H9 (cell line): ENCODE data around the gene PLK2. TPM values are rescaled to one million over a fixed set of nuclear protein-coding genes. Genes with fewer than 3 reads are reported as not detected.

Source experiments
- DNase-seq: peaks from one replicate; pipeline ENCODE4 v3.0.0-alpha.2; 2017
- H2AFZ ChIP-seq: one replicate; pipeline ENCODE4 v1.6.1; 2013; ENCODE audit warnings: mild to moderate bottlenecking, low read length, control low read depth, moderate library complexity
- H2AK5ac ChIP-seq: 2 replicates; pipeline ENCODE4 v1.6.1; 2013; ENCODE audit warnings: low read length, control low read depth, mixed read lengths; ENCODE audit not compliant: insufficient read length
- H2BK120ac ChIP-seq: one replicate; pipeline ENCODE4 v1.6.1; 2013; ENCODE audit warnings: low read depth, mild to moderate bottlenecking, low read length, control low read depth, inconsistent platforms; ENCODE audit not compliant: poor library complexity, severe bottlenecking
- H2BK12ac ChIP-seq: 2 replicates; pipeline ENCODE4 v1.6.1; 2013; ENCODE audit warnings: low read length, control low read depth, mixed read lengths, low read depth; ENCODE audit not compliant: insufficient read length
- H2BK15ac ChIP-seq: 2 replicates; pipeline ENCODE4 v1.6.1; 2013; ENCODE audit warnings: low read depth, low read length, control low read depth
- H2BK20ac ChIP-seq: one replicate; pipeline ENCODE4 v1.6.1; 2013; ENCODE audit warnings: low read depth, mild to moderate bottlenecking, low read length, control low read depth, inconsistent platforms; ENCODE audit not compliant: poor library complexity, severe bottlenecking
- H2BK5ac ChIP-seq: 2 replicates; pipeline ENCODE4 v1.6.1; 2013; ENCODE audit warnings: low read length, control low read depth, mixed read lengths; ENCODE audit not compliant: insufficient read length
- H3K14ac ChIP-seq: 2 replicates; pipeline ENCODE4 v1.6.1; 2013; ENCODE audit warnings: low read length, control low read depth; ENCODE audit not compliant: insufficient read depth
- H3K18ac ChIP-seq: 2 replicates; pipeline ENCODE4 v1.6.1; 2013; ENCODE audit warnings: low read depth, mild to moderate bottlenecking, mixed read lengths, low read length, control low read depth; ENCODE audit not compliant: insufficient read length
- H3K23ac ChIP-seq: 2 replicates; pipeline ENCODE4 v1.6.1; 2013; ENCODE audit warnings: low read length, control low read depth, mixed read lengths, low read depth; ENCODE audit not compliant: insufficient read length
- H3K23me2 ChIP-seq: 2 replicates; pipeline ENCODE4 v1.6.1; 2013; ENCODE audit warnings: low read depth, mild to moderate bottlenecking, mixed read lengths, low read length, control low read depth; ENCODE audit not compliant: insufficient read length, poor library complexity, severe bottlenecking
- H3K27ac ChIP-seq: 2 replicates; pipeline ENCODE4 v1.5.1; 2013; ENCODE audit warnings: low read length, control low read depth, mixed read lengths, low read depth; ENCODE audit not compliant: insufficient read length
- H3K27me3 ChIP-seq: 2 replicates; pipeline ENCODE4 v1.6.1; 2013; ENCODE audit warnings: low read length, control low read depth, inconsistent platforms; ENCODE audit not compliant: insufficient read depth
- H3K4ac ChIP-seq: 2 replicates; pipeline ENCODE4 v1.6.1; 2013; ENCODE audit warnings: low read depth, mild to moderate bottlenecking, control low read depth, inconsistent platforms, low read length, moderate library complexity
- H3K4me1 ChIP-seq: 2 replicates; pipeline ENCODE4 v1.6.1; 2013; ENCODE audit warnings: low read length, control low read depth, inconsistent platforms; ENCODE audit not compliant: insufficient read depth
- H3K4me2 ChIP-seq: 2 replicates; pipeline ENCODE4 v1.6.1; 2013; ENCODE audit warnings: low read length, control low read depth, mixed read lengths; ENCODE audit not compliant: insufficient read length, insufficient read depth
- H3K56ac ChIP-seq: 2 replicates; pipeline ENCODE4 v1.6.1; 2013; ENCODE audit warnings: low read depth, mild to moderate bottlenecking, mixed read lengths, low read length, control low read depth; ENCODE audit not compliant: insufficient read length
- H3K79me1 ChIP-seq: 2 replicates; pipeline ENCODE4 v1.6.1; 2013; ENCODE audit warnings: low read depth, mild to moderate bottlenecking, moderate library complexity, low read length, control low read depth, inconsistent platforms; ENCODE audit not compliant: insufficient read depth, poor library complexity, severe bottlenecking
- H3K79me2 ChIP-seq: 2 replicates; pipeline ENCODE4 v1.6.1; 2013; ENCODE audit warnings: low read length, control low read depth, inconsistent platforms; ENCODE audit not compliant: insufficient read depth
- H3K9ac ChIP-seq: 2 replicates; pipeline ENCODE4 v1.6.1; 2013; ENCODE audit warnings: low read length, control low read depth, mixed read lengths; ENCODE audit not compliant: insufficient read length; ENCODE audit errors: extremely low read depth
- H3K9me3 ChIP-seq: one replicate; pipeline ENCODE4 v1.6.1; 2013; ENCODE audit warnings: low read depth, low read length, inconsistent platforms; ENCODE audit not compliant: control insufficient read depth
- H3T11ph ChIP-seq: one replicate; pipeline ENCODE4 v1.6.1; 2013; ENCODE audit warnings: mild to moderate bottlenecking, low read length, control low read depth, inconsistent platforms
- H4K20me1 ChIP-seq: one replicate; pipeline ENCODE4 v1.6.1; 2013; ENCODE audit not compliant: control insufficient read depth, insufficient read length, insufficient read depth
- H4K5ac ChIP-seq: 2 replicates; pipeline ENCODE4 v1.6.1; 2013; ENCODE audit warnings: low read depth, mild to moderate bottlenecking, mixed read lengths, low read length, control low read depth; ENCODE audit not compliant: insufficient read length
- H4K8ac ChIP-seq: replicated peaks from 2 replicates; pipeline ENCODE4 v1.6.1; 2013; ENCODE audit warnings: low read length, control low read depth, mixed read lengths, low read depth; ENCODE audit not compliant: insufficient read length
- H4K91ac ChIP-seq: 2 replicates; pipeline ENCODE4 v1.6.1; 2013; ENCODE audit warnings: low read depth, mild to moderate bottlenecking, moderate library complexity, mixed read lengths, low read length, control low read depth; ENCODE audit not compliant: insufficient read length
- H3K27ac Mint-ChIP-seq, 3 experiments: 2 replicates in 2 of 3; 3 replicates in 1 of 3; pipeline ENCODE4 v1.8.0; 2020 to 2021; ENCODE audit warnings: mixed read lengths in 3 of 3, mild to moderate bottlenecking in 1 of 3, moderate library complexity in 1 of 3
- H3K27me3 Mint-ChIP-seq: 2 replicates; pipeline ENCODE4 v1.8.0; 2021; ENCODE audit warnings: low read depth, mild to moderate bottlenecking, moderate library complexity, mixed read lengths
- H3K36me3 Mint-ChIP-seq, 3 experiments: 2 replicates in 2 of 3; 3 replicates in 1 of 3; pipeline ENCODE4 v1.8.0; 2020 to 2021; ENCODE audit warnings: low read depth in 3 of 3, mixed read lengths in 3 of 3; ENCODE audit not compliant: insufficient read depth in 1 of 3
- H3K4me1 Mint-ChIP-seq, 2 experiments: 2 replicates each; pipeline ENCODE4 v1.8.0; 2020; ENCODE audit warnings: mixed read lengths in 2 of 2
- H3K4me3 Mint-ChIP-seq, 2 experiments: 2 replicates in 1 of 2; 3 replicates in 1 of 2; pipeline ENCODE4 v1.8.0; 2020 to 2021; ENCODE audit warnings: mild to moderate bottlenecking in 2 of 2, mixed read lengths in 2 of 2, moderate library complexity in 1 of 2
- H3K9me3 Mint-ChIP-seq, 2 experiments: 2 replicates in 1 of 2; 3 replicates in 1 of 2; pipeline ENCODE4 v1.8.0; 2020; ENCODE audit warnings: mild to moderate bottlenecking in 2 of 2, mixed read lengths in 2 of 2, moderate library complexity in 1 of 2
- CTCF ChIP-seq: fragments of 200-600 bp; sonication (generic); conservative IDR thresholded peaks from 3 replicates; pipeline ENCODE4 v1.8.0; 2021; ENCODE audit warnings: antibody characterized with exemption, mild to moderate bottlenecking
- WGBS: extraction: QIAGEN DNeasy Blood & Tissue Kit; methylation state at CpG from one replicate; pipeline ENCODE4 v1.1.7; 2013; ENCODE audit warnings: missing lambda C conversion rate, low lambda C conversion rate, mixed read lengths; ENCODE audit not compliant: insufficient read length; ENCODE audit errors: extremely low coverage; 5-methylcytosine and 5-hydroxymethylcytosine counted together
- total RNA-seq: library from RNA; stranded (reverse); gene quantifications from 2 replicates; pipeline ENCODE4 v1.2.1, GENCODE V29; 2021

Gene PLK2
- total RNA-seq, 1 experiment from 2014 or later = 26.2 TPM

DNA sequence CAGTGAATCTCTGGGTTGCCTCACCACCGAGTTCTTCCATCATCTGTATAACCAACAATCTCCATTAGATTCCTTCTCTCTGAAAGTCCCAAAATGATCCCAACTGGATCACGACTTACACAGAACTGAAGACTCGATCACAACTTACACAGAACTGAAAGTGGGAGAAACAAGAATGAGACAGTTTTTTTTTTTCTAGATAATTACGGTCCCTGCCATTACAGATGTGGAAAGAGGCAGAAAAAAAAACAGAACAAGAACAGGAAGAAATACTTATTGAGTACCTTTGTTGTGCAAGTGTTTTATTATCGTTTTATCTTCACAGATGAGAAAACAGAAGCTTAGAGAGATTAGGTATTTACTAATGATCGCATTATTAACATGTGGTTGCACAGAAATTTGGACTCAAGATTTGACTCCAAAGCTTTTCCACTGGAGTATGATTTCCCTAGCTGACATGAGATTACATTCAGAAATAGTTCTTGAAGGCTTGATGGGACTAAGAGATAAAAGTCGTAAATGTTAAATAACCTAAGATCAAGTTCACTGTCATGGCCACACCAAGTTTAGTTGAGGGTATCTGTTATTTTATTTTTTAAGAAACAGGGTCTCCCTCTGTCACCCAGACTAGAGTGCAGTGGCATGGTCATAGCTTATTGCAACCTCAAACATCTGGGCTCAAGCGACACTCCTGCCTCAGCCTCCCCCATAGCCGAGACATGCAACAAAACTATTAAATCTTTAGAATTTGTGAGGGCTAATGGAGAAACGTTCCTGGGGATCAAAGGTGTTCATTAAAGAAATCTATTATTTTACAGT is 8.9 kb downstream of the PLK2 start:
- H3K79me2 ChIP-seq = no peaks in the 10 kb centered on the region
- no peaks in the 10 kb centered on the region for H3K4me1 ChIP-seq
- Mint-ChIP-seq H3K9me3 (peaks cover 4 to 6% of the 10 kb centered on the region in 2 experiments; a peak in 3 of 5 replicates), H3K27me3 (no peaks in the 10 kb centered on the region), H3K36me3 (peaks cover 2 to 36% (median 32%) of the 10 kb centered on the region in 3 experiments; a peak in 6 of 7 replicates), H3K27ac (no peak overlapping the region), H3K4me1 (peaks cover 2 to 5% of the 10 kb centered on the region in 2 experiments; a peak in 3 of 4 replicates), H3K4me3 (no peak overlapping the region)
- no peaks in the 10 kb centered on the region for H4K20me1 ChIP-seq
- H3K9ac ChIP-seq = no peak overlapping the region
- no peak overlapping the region for H2BK120ac ChIP-seq
- H3K14ac ChIP-seq = no peak overlapping the region
- no peak overlapping the region for H2BK15ac ChIP-seq
- no peaks in the 10 kb centered on the region for H3K79me1 ChIP-seq
- no peak for TF ChIP-seq CTCF
- H3K18ac ChIP-seq = no peak overlapping the region
- H2AFZ ChIP-seq = no peak overlapping the region
- no CpG with 5 or more reads among the region's 10 CpGs for WGBS
- H3K23me2 ChIP-seq = no peaks in the 10 kb centered on the region
- H3K23ac ChIP-seq = no peak overlapping the region
- no peak overlapping the region for H3K4ac ChIP-seq
- no peak overlapping the region for H3T11ph ChIP-seq
- no peak overlapping the region for H3K56ac ChIP-seq
- H3K9me3 ChIP-seq = no peaks in the 10 kb centered on the region
- DNase-seq = no peak
- no peak overlapping the region for H4K8ac ChIP-seq
- H2BK12ac ChIP-seq = no peak overlapping the region
- H3K27ac ChIP-seq = no peak overlapping the region
- no peak overlapping the region for H2BK5ac ChIP-seq
- no peak overlapping the region for H2AK5ac ChIP-seq
- H4K5ac ChIP-seq = no peak overlapping the region
- H2BK20ac ChIP-seq = no peak overlapping the region
- no peak overlapping the region for H4K91ac ChIP-seq
- no peaks in the 10 kb centered on the region for H3K27me3 ChIP-seq
- H3K4me2 ChIP-seq = no peak overlapping the region
